HepG2 (cell line): Measurements from ENCODE around the gene ZNF277. TPM values are rescaled to one million over a fixed set of nuclear protein-coding genes. Genes with fewer than 3 reads are reported as not detected.

Experiments used
- ATAC-seq: fragments of 200-7000 bp; cut with Tn5 transposase; 3 replicates; pipeline ENCODE4 v1.9.1; 2020; ENCODE audit warnings: mild to moderate bottlenecking, moderate library complexity
- BruUV-seq: library from RNA; stranded (reverse); fragments of 400-500 nt; replicated peaks from 2 replicates; lab custom pipeline; 2021; lab: Mats Ljungman, UMichigan
- CTCF ChIA-PET: fragments of 300-600 bp; formaldehyde crosslinking; extraction: SDS; loops from one replicate; lab custom pipeline; 2021; ENCODE audit warnings: low total read pairs, inconsistent platforms, low intra/inter-chr PET ratio; lab: Yijun Ruan, JAX
- POLR2A ChIA-PET: fragments of 350-600 bp; sonication (Branson Sonifier 250); formaldehyde crosslinking; loops from one replicate; lab custom pipeline; 2020; ENCODE audit warnings: antibody characterized with exemption, inconsistent platforms; lab: Yijun Ruan, JAX
- DNase-seq: peaks from one replicate; pipeline ENCODE4 v3.0.0-alpha.2; 2015; ENCODE audit warnings: low spot score
- FAIRE-seq: peaks from 3 replicates; lab custom pipeline; 2011; peaks lifted over from hg19 to GRCh38; lab: Jason Lieb, UNC
- H2AFZ ChIP-seq: one replicate; pipeline ENCODE4 v1.6.1; 2011; ENCODE audit warnings: low read length, inconsistent platforms
- H3K27ac ChIP-seq: fragments of 300-600 bp; 3 replicates; pipeline ENCODE4 v1.8.0; 2011; ENCODE audit warnings: mixed run types, mild to moderate bottlenecking, mixed read lengths, low read length, inconsistent platforms; ENCODE audit not compliant: insufficient read depth; ENCODE audit errors: extremely low read length
- H3K27me3 ChIP-seq, 2 experiments: fragments of 200-600 bp in 1 of 2; 2 replicates in 1 of 2; 3 replicates in 1 of 2; pipeline versions ENCODE4 v1.6.0 to v1.8.0; 2011; ENCODE audit warnings: low read length in 2 of 2, mild to moderate bottlenecking in 2 of 2, moderate library complexity in 2 of 2, inconsistent platforms in 1 of 2; ENCODE audit not compliant: insufficient read depth in 2 of 2, control insufficient read depth in 1 of 2
- H3K36me3 ChIP-seq, 2 experiments: fragments of 200-600 bp in 1 of 2; replicated peaks in 1 of 2; 2 replicates in 1 of 2; 3 replicates in 1 of 2; pipeline versions ENCODE4 v1.5.1 to v1.8.0; 2011; ENCODE audit warnings: low read length in 2 of 2, inconsistent platforms in 1 of 2; ENCODE audit not compliant: insufficient read depth in 2 of 2, control insufficient read depth in 1 of 2
- H3K4me1 ChIP-seq: 2 replicates; pipeline ENCODE4 v1.5.1; 2012; ENCODE audit warnings: low read length, inconsistent platforms; ENCODE audit not compliant: insufficient read depth
- H3K4me2 ChIP-seq: 2 replicates; pipeline ENCODE4 v1.6.0; 2011; ENCODE audit warnings: low read depth, low read length, inconsistent platforms
- H3K4me3 ChIP-seq, 3 experiments: fragments of 200-600 bp in 1 of 3; sonication (generic), shearing (Covaris generic) in 1 of 3; replicated peaks in 1 of 3; 2 replicates each; pipeline ENCODE4 v1.5.1; 2011 to 2016; ENCODE audit warnings: low read length in 3 of 3, inconsistent platforms in 2 of 3, low read depth in 2 of 3, mild to moderate bottlenecking in 2 of 3, control low read depth in 1 of 3, mixed read lengths in 1 of 3; ENCODE audit not compliant: insufficient read depth in 1 of 3
- H3K79me2 ChIP-seq: one replicate; pipeline ENCODE4 v1.6.1; 2011; ENCODE audit warnings: low read length, inconsistent platforms; ENCODE audit not compliant: insufficient read depth
- H3K9ac ChIP-seq: 2 replicates; pipeline ENCODE4 v1.6.0; 2011; ENCODE audit warnings: mild to moderate bottlenecking, low read depth, low read length, inconsistent platforms; ENCODE audit not compliant: insufficient read depth
- H3K9me3 ChIP-seq: 2 replicates; pipeline ENCODE4 v1.5.1; 2012; ENCODE audit warnings: mild to moderate bottlenecking, low read length
- H4K20me1 ChIP-seq: 2 replicates; pipeline ENCODE4 v1.6.0; 2011; ENCODE audit warnings: inconsistent platforms, mild to moderate bottlenecking, low read length, moderate library complexity; ENCODE audit not compliant: insufficient read depth
- ARNTL ChIP-seq: sonication (generic); formaldehyde crosslinking; IDR thresholded peaks from 2 replicates; pipeline ENCODE4 v1.4.0; 2020; ENCODE audit warnings: mild to moderate bottlenecking, missing genetic modification reagents
- ATF4 ChIP-seq, 2 experiments: fragments of 450-650 bp in 1 of 2; sonication (generic) in 1 of 2; formaldehyde crosslinking; IDR thresholded peaks; 2 replicates each; pipeline versions ENCODE4 v1.5.0 to v1.8.0; 2020 to 2022; ENCODE audit warnings: mild to moderate bottlenecking in 1 of 2, missing genetic modification reagents in 1 of 2
- HMGXB3 ChIP-seq: sonication (generic); formaldehyde crosslinking; IDR thresholded peaks from 2 replicates; pipeline ENCODE4 v1.4.0; 2020; ENCODE audit warnings: missing genetic modification reagents, borderline replicate concordance
- HNF4A ChIP-seq: sonication (generic); formaldehyde crosslinking; IDR thresholded peaks from 2 replicates; pipeline ENCODE4 v1.4.0; 2020; ENCODE audit warnings: missing genetic modification reagents
- PRDM4 ChIP-seq: sonication (generic); formaldehyde crosslinking; IDR thresholded peaks from 2 replicates; pipeline ENCODE4 v1.9.0; 2021; ENCODE audit warnings: missing genetic modification reagents, borderline replicate concordance
- ZNF142 ChIP-seq: sonication (generic); formaldehyde crosslinking; IDR thresholded peaks from 2 replicates; pipeline ENCODE4 v1.4.0; 2020; ENCODE audit warnings: missing genetic modification reagents
- ZNF260 ChIP-seq: sonication (generic); formaldehyde crosslinking; IDR thresholded peaks from 2 replicates; pipeline ENCODE4 v1.4.0; 2020; ENCODE audit warnings: missing genetic modification reagents, low read depth, mild to moderate bottlenecking, borderline replicate concordance
- ZNF512 ChIP-seq: sonication (generic); formaldehyde crosslinking; IDR thresholded peaks from 2 replicates; pipeline ENCODE4 v1.4.0; 2020; ENCODE audit warnings: mild to moderate bottlenecking, missing genetic modification reagents
- WGBS: methylation state at CpG from one replicate; pipeline ENCODE4 v1.1.6; 2017; ENCODE audit warnings: low lambda C conversion rate; 5-methylcytosine and 5-hydroxymethylcytosine counted together
- in situ Hi-C: cut with HindIII; loops from 2 replicates; pipeline ENCODE4 v1.10.0; 2017; ENCODE audit warnings: low pct_unique_long_range_greater_than_20kb; ENCODE audit not compliant: extremely low pct_ligation_motif_present
- intact Hi-C: fragments of 100-400 bp; cut with micrococcal nuclease; formaldehyde crosslinking; loops from one replicate; pipeline ENCODE4 v1.10.0; 2022; ENCODE audit not compliant: unreplicated experiment
- polyA plus RNA-seq, 8 experiments: library from polyadenylated mRNA; depleted of rRNA in 3 of 8; stranded (reverse) in 7 of 8; unstranded in 1 of 8; fragments of >200 nt; fragmentation: Illumina TruSeq in 4 of 8; extraction: Trizol in 4 of 8; gene quantifications; 2 replicates each; pipeline versions ENCODE4 v1.2.1 to v1.2.3, GENCODE V29; 2011 to 2016; ENCODE audit warnings: low read depth in 4 of 8, missing spikeins in 1 of 8, mixed read lengths in 1 of 8; ENCODE audit not compliant: insufficient read depth in 1 of 8
- total RNA-seq, 5 experiments: library from RNA; depleted of rRNA; stranded (reverse); fragments of >200 nt; fragmentation: Illumina TruSeq; extraction: Trizol; gene quantifications; 2 replicates each; pipeline ENCODE4 v1.2.3, GENCODE V29; 2016; ENCODE audit warnings: low read depth in 1 of 5

ZNF277 gene
- total and polyA plus RNA-seq, 2 of the 13 experiments (the other 11 are each of a cell fraction or from before 2014, with no cell fraction given), result 29.1 to 30.1 TPM

GRCh38 chr7:112212571-112212970, 6.1 kb downstream of the ZNF277 start:
- no TSS peak for BruUV-seq
- Histone ChIP-seq H3K27ac (no peak overlapping the region), H3K4me2 (no peak overlapping the region), H3K9me3 (no peaks in the 10 kb centered on the region), H3K79me2 (peaks cover 88% of the 10 kb centered on the region), H3K4me3 (no peak overlapping the region), H3K36me3 (peaks cover 0 to under 1% of the 10 kb centered on the region in 2 experiments; a peak in 1 of 5 replicates), H3K9ac (no peak overlapping the region), H3K4me1 (peaks cover 72% of the 10 kb centered on the region), H2AFZ (no peak overlapping the region), H3K27me3 (no peaks in the 10 kb centered on the region), H4K20me1 (no peaks in the 10 kb centered on the region)
- CTCF ChIA-PET, result no interaction called here
- POLR2A ChIA-PET, result no interaction called here
- intact Hi-C loops (no loop called here), in situ Hi-C loops (no loop called here)
- ATAC-seq (no peak), DNase-seq (no peak), FAIRE-seq (no peak)
- 100% methylated on average over 2 of the region's 2 CpGs for WGBS
- TF ChIP-seq HMGXB3 (CRISPR knock-in tag) (no peak), ZNF512 (CRISPR knock-in tag) (no peak), ZNF142 (CRISPR knock-in tag) (no peak), ARNTL (CRISPR knock-in tag) (no peak), ZNF260 (CRISPR knock-in tag) (no peak), HNF4A (CRISPR knock-in tag) (no peak), PRDM4 (CRISPR knock-in tag) (no peak), ATF4 (CRISPR knock-in tag; IDR thresholded peaks at IDR 0.05) (no peak)
